Activated T-cell treated with anti-CD3 and anti-CD28 coated beads for 48 hours (primary cell): ENCODE data around the gene PDLIM5.
"Not testable (repeated sequence)": the region's sequence is repeated elsewhere in the genome, so short reads cannot be mapped to it uniquely, and the experiment has no call there.

ENCODE experiments used
- DNase-seq: peaks from one replicate; pipeline ENCODE4 v3.0.0-alpha.2; 2020; ENCODE audit warnings: low read depth

PDLIM5 gene

DNA sequence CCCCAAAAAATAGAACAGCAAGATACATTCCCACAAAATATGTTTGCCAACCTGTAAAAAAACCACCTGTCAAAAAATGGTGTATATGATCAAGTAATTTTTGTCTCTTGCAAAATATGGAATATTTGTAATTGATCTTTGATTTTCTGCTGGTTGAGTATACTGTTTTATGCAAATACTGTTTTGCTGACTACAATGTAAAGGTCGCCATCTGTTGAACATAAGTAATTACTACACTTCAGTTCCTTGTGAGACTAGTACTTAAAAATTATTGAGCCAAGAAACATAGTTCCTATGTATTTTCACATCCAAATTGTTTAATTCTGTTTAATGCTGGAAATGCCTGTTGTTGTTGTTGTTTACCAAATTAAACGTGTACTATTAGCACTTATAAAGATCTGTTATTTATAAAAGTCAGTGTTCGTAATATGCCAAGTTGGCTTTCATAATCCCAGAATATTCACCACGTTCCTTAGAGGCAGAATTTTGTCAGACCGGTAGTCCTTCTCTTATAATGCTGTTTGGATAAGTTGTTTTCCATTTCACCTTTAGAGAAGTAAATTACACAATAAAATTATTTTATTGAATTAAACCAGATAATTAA, 144.2 kb downstream of the PDLIM5 start:
- DNase-seq = no peak

DNA sequence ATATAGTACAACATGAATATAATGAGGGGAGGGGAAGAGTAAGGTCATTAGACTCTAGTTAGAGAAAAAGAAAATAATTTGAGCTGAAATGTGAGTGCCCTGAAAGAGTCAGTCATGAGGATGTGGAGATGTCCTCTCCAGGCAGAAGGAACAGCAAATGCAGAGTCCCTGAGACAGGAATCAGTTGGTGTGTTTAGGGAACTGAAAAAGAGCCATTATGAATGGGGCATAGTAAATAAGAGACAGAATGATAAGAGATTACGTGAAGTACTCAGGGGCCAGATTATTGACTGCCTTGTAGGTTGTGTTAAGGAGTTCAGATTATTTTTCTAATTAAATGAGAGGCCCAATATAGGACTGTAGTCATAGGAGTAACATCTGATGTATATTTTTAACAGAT, 147.0 kb downstream of the PDLIM5 start:
- DNase-seq = no peak

DNA sequence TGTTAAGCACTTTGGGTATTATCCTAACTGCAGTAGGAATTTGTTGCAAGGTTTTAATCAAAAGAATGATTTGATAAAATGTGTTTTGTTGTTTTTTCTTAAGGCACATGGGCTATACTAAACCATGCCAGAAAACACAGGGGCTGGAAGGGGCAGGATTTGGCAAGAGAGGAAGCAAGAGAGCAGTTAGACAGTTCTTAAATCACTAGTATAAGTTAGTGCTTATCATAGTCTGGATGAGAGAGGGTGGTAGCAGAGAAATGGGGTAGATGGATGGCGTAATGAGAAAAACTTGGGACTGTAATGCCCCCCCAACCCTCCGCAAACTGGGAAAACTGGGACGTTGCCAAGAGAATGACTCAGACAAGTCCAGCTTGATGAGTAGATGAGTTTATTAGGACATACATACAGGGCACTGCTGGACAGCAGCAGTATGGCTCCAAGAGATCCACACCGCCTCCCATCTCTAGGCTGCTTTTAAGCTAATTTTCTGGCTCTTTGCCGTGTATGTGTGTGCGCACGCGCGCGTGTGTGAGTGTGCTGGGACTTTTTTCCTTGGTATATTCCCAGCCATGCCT, 151.5 kb downstream of the PDLIM5 start:
- DNase-seq = no peak

DNA sequence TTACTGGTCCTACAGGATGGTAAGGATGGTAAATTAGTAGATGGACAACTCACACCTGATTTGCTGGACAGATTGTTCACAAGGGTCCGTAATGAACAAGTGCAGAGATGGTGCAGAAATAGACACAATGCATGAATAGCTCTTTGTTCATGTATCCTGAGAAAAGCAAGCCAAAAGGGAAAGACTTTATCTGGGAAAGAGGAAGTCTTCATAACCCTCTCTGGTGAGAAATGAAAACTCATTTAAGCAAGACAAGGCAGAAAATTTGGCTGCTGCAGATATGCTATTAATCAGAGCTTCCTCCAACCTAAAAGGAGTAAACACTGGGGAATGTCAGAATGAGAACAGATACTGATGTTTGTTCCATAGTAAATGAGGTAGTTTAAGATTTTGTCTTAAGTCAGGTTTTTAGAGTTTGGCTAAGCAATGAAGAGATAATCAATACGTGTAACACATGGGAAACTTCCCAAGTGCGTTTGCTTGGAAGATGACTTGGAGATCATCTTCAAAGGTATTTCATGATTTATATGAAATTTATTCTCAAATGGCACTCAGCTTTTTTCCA, 153.6 kb downstream of the PDLIM5 start:
- no peak for DNase-seq

DNA sequence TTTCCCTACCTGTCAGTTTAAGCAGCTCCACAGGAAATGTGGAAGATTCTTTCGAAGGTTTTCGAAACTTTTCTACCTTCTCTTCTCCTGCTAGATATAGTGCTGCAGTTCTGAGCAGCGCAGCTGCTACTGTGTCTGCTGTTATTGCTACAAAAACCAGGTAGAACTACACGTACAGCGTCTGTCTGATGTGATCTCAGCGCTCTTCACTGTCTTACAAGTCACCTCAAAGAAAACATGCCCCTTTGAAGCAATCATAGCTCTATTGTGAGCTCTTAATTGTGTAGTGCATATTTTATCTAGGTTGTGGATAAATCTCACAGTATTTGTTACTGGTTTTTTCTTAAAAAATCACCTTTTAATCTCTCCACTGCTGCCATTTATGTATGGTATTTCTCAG, 158.4 kb downstream of the PDLIM5 start:
- no peak for DNase-seq

DNA sequence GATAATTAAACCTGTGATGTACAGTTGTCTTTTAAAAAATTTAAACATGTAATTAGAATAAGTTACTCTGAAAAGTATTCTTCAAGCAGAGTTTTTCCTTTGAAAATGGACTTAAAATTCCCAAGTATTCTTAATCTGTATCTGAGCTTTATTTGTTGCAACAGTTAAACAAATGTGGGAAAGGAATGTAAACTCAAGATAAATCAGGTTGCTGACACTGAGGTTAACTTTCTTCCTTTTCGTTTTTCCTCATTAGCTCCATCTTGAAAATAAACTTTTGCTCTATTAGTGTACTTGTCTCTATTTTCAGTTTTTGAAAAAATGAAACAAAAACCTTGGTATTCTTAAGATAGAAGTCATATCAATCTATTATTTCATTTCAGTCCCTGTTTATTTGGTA, 161.5 kb downstream of the PDLIM5 start:
- DNase-seq = no peak

DNA sequence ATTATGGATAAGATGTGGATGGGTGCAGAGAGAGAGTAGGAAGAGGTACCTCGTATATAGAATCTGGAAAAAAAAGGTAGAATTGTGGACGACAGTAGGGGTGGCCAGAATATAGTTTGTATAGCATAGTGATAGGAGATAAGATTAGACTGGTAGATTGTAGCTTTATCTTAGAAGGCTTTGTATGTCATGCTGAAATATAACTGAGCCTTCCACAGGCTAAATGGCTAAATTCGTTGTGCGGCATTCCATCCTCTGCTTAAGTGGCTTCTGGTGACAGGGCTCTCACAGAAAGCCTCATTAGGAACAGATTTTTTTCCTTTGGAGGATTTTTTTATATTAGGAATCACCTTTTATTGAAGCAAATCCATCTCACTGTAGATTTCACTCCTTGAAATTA, 163.7 kb downstream of the PDLIM5 start:
- no peak for DNase-seq

DNA sequence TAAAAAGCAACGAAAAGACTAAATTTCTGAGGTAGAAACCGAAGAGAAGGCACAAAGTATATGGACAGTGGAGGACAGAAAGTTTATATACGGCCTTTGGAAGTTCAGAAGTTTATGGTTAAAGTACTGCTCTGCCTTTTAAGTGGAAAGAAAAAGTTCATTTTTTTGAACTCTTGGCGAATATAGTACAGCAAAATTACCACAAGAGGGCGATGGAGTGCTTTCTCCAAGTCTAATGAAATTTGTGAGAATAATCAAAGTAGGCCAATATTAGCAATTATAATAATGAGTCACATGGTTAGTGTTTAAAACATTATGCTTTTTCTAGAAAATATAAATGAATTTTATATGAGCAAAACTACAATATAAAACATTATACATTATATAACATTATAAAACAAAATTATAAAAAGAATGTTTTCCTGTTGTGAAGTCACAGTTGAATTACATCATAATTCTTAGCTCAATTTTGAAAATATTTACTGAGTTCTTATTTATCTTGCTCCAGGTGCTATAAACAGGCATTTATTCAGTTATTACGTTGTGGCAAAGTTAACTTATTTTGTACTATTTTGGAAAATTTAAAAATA, 169.8 kb downstream of the PDLIM5 start:
- DNase-seq = no peak

DNA sequence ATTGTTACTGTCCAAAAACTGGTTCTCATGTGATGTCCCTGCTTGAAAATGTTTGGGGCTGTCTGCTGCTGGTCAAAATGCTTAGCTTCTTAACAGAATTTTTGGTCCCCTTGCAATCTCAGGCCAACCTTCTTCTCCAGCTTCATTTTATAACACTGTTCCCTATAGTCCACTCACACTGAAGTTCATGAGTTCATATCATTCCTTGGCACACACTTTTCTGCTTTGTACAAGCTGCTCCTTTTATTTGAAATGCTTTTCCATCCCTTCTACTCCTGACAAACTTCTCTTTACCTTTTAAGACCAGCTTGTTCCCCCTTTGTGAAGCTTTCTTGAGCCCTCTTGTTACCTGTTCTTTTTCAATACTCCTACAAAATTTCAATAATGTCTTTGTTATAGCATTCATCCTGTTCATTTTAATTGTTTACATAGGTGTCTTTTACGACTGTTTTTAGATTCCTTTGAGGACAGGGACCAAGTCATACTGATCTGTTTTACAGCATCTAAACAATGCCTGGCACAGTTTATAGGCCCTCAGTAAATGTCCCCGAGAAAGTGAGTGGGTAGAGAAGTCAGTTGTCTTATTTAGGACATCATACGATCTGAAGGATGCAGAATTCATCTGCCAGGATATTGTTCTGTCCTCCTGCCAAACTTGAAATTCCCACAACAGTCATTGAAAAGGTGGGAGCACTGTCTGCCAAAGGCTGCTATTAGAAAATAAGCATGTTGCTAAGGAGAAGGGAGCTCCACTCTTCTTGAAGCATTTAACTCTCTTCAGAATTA, 171.6 kb downstream of the PDLIM5 start:
- DNase-seq = no peak

DNA sequence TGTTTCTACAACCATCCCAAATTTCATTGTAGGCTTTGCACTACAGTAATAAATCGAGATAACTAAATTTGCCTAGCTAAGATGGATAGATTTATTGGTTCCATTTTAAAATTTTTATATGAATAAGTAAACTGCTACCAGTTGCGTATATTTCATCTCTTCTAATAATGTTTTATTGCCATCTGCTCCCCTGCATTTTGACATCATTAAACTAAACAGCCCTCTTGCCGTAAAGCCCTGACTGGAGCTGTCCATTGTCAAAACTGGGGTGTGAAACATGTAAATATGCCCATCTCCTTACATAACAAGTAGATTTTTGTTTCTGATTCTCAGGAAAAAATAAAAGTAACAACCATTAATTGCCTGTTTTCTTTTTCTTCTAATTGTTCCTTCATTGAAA, 175.2 kb downstream of the PDLIM5 start:
- no peak for DNase-seq

DNA sequence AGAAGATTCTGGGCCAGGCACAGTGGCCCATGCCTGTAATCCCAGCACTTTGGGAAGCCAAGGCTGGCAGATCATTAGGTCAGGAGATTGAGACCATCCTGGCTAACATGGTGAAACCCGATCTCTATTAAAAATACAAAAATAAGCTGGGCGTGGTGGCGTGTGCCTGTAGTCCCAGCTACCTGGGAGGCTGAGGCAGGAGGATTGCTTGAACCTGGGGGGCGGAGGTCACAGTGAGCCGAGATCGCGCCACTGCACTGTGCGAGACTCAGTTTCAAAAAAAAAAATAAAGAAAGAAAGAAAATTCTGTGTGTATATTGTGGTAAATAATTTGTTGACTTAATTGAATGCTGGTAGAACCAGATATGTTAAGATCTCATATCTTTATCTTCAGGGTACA, 177.3 kb downstream of the PDLIM5 start:
- DNase-seq = not testable (repeated sequence)

DNA sequence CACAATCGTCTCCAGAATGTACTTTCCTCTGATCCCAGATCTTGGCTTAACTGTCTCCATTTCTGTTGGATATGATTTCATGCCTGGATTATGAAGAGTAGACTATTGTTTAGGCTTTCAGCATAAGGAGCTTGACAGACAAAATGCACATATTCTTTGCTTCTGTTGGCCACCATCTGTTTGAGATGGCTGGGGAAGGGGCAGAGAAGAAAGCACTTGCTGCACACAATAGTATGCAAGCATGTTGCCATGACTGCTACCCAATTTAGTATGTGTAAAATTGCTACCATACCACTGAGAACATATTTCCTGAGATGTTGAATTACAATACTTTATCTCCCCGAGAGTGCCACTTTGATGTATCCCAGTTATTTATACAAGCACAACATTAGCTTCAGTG, 178.1 kb downstream of the PDLIM5 start:
- no peak for DNase-seq

DNA sequence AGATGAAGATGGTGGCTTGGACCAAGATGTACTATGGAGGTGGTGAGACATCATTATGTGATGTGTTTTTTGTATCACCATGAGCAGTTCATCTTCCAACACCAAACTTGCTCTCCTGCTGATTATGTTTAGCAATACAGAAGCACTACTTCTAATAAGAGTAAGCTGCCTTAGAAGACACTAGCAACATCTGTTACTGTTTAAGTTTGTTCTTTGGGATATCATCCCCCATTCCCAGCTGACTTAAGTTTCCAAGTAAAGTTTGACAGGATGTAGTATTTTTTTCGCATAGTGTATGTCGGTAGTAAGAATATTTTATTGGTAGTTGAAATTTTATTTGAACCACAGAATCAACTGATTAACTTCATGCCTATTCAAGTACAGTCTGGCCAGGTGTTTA, 182.5 kb downstream of the PDLIM5 start:
- no peak for DNase-seq

DNA sequence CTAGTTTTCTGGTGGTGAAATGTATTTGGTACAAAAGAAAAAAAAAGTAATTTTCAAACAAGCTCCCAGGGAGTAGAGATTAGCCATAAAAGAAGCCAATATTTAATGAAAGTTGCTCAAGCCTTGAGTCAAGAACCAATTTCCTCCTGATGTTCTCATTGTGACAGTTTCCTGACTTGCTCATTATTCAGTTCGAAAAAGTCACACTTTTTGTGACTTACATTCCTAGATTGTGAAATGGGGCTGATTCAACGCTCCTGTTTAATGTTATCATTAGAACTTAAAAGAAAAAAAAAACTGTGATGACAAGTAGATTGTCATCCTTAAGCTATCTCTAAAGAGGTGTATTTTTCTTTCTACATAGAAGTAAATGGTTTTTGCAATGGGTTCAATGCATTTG, 183.4 kb downstream of the PDLIM5 start:
- DNase-seq = no peak

DNA sequence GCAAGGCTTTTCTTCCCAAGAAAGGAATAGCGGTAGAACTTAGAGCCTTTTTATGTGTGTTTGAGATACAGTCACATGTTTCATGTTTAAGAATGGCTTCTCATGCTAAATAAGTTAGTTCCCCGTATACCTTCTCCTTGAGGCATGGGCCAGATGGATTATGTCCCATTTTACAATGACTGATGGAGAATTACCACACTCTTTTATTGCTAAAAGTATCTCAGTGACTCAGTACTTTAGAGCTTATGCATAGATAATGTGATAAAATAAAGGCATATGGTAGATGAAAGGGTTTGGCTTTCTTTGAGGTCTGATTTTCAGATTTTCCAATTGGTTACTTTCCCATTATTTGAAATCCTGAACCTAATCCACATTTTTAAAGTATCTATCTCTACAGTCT, 184.3 kb downstream of the PDLIM5 start:
- DNase-seq = no peak

DNA sequence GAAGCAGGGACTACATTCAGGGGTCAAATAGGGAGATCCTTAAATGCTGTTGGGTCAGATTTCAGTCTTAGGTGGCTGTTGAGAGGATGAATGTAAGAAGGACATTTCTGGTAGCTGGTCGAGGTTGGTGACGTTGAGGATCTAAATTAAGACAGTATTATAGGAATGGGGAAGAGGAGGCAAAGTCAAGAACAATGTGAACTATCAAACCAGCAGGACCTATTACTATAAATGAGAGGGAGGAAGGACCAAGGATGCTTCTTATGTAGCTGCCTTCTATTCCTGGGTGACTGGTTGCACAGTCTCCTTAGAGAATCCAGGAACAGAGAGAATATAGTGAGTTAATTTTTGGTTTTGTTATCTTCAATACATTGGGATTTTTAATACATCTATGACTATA, 187.6 kb downstream of the PDLIM5 start:
- no peak for DNase-seq

DNA sequence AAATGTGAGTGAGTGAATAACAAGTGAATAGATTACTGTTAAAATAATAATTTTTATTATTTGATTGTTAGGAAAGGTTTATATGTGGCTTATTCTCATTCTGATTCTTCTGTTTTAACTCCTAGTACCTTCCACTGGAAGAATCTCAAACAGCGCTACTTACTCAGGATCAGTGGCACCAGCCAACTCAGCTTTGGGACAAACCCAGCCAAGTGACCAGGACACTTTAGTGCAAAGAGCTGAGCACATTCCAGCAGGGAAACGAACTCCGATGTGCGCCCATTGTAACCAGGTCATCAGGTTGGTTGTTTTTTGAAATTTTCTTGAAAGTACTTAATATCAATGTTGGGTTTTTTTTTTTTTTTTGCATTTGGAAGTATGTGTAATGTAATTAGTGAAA, 188.4 kb downstream of the PDLIM5 start:
- no peak for DNase-seq

DNA sequence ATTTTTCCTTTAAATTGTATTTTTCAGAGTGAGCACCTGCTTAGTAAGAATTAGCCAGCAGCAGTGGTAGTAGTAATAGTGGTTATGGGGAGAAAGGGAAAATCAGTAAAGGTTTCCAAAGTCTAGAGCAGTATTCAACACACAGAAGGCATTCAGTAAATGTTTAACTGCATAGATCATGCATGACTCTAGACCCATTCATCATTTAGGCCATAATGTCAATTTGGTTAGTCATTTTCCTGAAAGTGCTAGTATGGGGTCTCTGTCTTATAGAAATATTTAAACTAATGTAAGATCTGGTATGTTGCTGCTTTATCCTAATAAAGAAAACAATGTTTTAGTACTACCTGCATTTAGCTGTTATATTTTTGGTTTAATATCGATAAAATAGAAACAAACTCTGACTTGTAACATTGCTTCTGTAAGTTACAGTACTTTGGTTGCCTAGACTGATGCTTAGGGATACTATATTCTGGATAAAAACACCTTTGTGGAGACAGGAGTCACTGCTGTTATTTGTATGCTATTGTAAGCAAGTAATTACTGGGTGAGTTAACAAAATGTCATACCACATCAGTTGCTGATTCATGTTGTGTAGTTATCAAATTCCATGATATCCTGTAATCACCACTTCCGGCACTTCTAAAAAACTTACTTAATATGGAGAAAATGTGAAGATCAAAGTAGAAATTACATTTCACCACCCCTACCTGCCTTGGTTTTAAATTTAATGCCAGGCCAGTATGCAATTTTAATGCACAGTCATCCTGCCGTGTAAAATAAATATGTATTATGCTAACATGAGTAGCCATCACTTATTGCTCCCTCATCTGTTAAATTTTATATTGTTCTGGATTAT, 190.2 kb downstream of the PDLIM5 start:
- no peak for DNase-seq

DNA sequence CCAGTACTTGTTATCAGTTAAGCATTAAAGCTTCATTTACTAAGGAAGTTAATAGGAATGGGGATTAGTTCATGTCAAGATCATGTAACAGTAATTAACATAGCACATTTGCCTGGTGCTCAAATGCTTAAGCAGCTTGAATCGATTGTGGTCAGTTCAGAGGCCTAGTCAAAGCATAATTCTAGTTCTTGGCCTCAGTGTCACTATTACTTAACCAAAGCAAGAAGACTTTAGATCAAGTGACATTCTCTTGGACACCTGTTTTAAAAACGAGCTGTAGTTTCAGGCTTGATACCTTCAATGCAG, 190.8 kb downstream of the PDLIM5 start:
- DNase-seq = no peak

DNA sequence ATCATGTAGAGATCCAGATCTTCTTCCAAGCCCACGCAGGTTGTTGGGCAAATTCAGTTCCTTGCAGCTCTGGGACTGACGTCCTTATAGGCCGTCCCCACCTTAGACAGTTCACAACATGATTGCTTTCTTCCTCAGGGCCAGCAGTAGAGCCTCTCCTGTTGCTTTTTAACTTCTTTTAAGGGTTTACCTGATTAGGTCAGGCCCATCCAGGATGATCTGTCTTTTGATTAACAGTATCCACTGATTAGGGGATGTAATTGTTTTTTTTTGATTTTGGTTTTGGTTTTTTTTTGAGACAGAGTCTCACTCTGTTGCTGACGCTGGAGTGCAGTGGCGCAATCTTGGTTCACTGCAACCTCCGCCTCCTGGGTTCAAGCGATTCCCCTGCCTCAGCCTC, 197.0 kb downstream of the PDLIM5 start:
- no peak for DNase-seq

DNA sequence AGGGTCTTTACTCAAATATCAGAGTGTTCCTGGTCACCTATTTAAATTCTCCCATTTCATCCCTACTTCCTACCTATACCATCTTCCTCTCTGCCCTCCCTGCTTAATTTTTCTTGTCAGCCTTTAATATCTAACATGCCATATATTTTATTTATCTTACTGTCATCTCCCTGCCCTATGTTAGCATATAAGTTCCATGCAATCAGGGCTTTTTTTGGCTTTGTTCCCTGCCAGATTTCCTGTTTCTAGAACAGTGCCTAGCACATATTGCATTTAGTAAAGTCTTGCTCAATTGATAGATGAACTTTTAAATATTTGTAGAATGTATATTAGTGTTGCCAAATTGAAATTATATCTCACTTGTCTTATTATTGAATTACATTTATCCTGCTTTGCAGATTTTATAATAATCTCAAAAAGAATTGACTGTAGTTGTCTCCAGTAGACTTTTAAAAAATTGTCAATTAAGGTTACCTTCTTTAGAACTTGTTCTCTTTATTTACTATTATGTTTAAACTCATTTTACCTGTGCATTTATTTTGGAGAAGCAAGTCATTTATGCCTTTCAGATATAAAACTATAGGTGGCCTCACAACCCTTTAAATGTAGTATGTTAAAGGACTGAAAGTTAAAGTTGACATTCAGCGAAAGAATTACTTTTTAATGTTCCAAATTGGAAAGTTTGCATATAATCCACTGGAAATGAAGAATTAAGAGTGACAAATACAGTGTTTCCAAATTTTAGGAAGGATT, 197.8 kb downstream of the PDLIM5 start:
- no peak for DNase-seq

DNA sequence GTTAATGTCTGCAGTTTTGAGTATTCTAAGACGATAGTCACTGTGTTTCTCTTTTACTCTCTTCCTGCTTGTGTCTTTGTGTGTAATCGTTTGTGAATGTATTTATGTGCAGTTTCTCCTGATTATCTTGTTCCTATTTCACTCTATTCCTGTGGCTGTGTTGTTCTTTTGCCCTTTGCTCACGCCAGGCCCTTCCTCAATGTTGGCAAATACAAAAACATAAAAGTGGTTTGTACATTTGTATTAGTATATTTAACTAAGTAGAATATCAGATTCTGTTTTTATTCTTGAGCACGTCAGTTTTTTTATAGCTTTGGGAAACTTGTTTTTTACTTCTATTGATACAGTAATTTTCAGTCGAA, 198.4 kb downstream of the PDLIM5 start:
- DNase-seq = no peak
